SK-N-SH (cell line): ENCODE results near the gene DCXR. TPM values are rescaled to one million over a fixed set of nuclear protein-coding genes. Genes with fewer than 3 reads are reported as not detected.

Experiments
- polyA plus RNA-seq, 3 experiments: library from polyadenylated mRNA; depleted of rRNA; stranded (reverse); fragments of >200 nt; gene quantifications; 2 replicates each; pipeline ENCODE4 v1.2.3, GENCODE V29; 2012

The DCXR gene
- polyA plus RNA-seq, 1 of the 3 experiments (the other 2 are of a cell fraction): 190 TPM

Other genes with a start within 250 kb of the DCXR start
- gene GCGR, start 233.5 kb downstream of the DCXR start, polyA plus RNA-seq (2012; rRNA removed): not detected in 2 replicates
- 120 and 156 TPM in 2 replicates for gene MCRIP1, start 204.4 kb downstream of the DCXR start, polyA plus RNA-seq (2012; rRNA removed)
- 0.07 and 0.16 TPM in 2 replicates for gene PPP1R27, start 202.6 kb downstream of the DCXR start, polyA plus RNA-seq (2012; rRNA removed)
- 112 and 165 TPM in 2 replicates for gene P4HB, start 177.2 kb downstream of the DCXR start, polyA plus RNA-seq (2012; rRNA removed)
- 184 and 385 TPM in 2 replicates for gene ARHGDIA, start 166.4 kb downstream of the DCXR start, polyA plus RNA-seq (2012; rRNA removed)
- 176 and 269 TPM in 2 replicates for gene ALYREF, start 146.1 kb downstream of the DCXR start, polyA plus RNA-seq (2012; rRNA removed)
- gene ANAPC11, start 146.0 kb downstream of the DCXR start, polyA plus RNA-seq (2012; rRNA removed): 1,022 and 1,275 TPM in 2 replicates
- 0.91 and 2.4 TPM in 2 replicates for gene NPB, start 135.5 kb downstream of the DCXR start, polyA plus RNA-seq (2012; rRNA removed)
- gene PCYT2, start 126.3 kb downstream of the DCXR start, polyA plus RNA-seq (2012; rRNA removed): 46.2 and 54.1 TPM in 2 replicates
- gene SIRT7, start 119.5 kb downstream of the DCXR start, polyA plus RNA-seq (2012; rRNA removed): 32.6 and 34.1 TPM in 2 replicates
- 30.3 and 38.7 TPM in 2 replicates for gene MAFG, start 110.0 kb downstream of the DCXR start, polyA plus RNA-seq (2012; rRNA removed)
- 121 and 165 TPM in 2 replicates for gene PYCR1, start 100.4 kb downstream of the DCXR start, polyA plus RNA-seq (2012; rRNA removed)
- gene MYADML2, start 90.5 kb downstream of the DCXR start, polyA plus RNA-seq (2012; rRNA removed): not detected in 2 replicates
- 0.33 and 0.36 TPM in 2 replicates for gene NOTUM, start 76.5 kb downstream of the DCXR start, polyA plus RNA-seq (2012; rRNA removed)
- gene ASPSCR1, start 60.1 kb downstream of the DCXR start, polyA plus RNA-seq (2012; rRNA removed): 27.5 and 36.2 TPM in 2 replicates
- gene CENPX, start 14.8 kb downstream of the DCXR start, polyA plus RNA-seq (2012; rRNA removed): 247 and 255 TPM in 2 replicates
- 30.3 and 31.5 TPM in 2 replicates for gene LRRC45, start 14.4 kb downstream of the DCXR start, polyA plus RNA-seq (2012; rRNA removed)
- gene RAC3, start 6.0 kb downstream of the DCXR start, polyA plus RNA-seq (2012; rRNA removed): 69.9 and 83.6 TPM in 2 replicates
- 54.4 and 68.6 TPM in 2 replicates for gene RFNG, start 14.1 kb upstream of the DCXR start, polyA plus RNA-seq (2012; rRNA removed)
- gene GPS1, start 14.2 kb upstream of the DCXR start, polyA plus RNA-seq (2012; rRNA removed): 264 and 272 TPM in 2 replicates
- 144 and 163 TPM in 2 replicates for gene DUS1L, start 28.1 kb upstream of the DCXR start, polyA plus RNA-seq (2012; rRNA removed)
- 28.1 and 55.1 TPM in 2 replicates for gene FASN, start 60.5 kb upstream of the DCXR start, polyA plus RNA-seq (2012; rRNA removed)
- 68.6 and 82.9 TPM in 2 replicates for gene CCDC57, start 175.1 kb upstream of the DCXR start, polyA plus RNA-seq (2012; rRNA removed)
- gene SLC16A3, start 191.3 kb upstream of the DCXR start, polyA plus RNA-seq (2012; rRNA removed): 68.8 and 70.7 TPM in 2 replicates
- gene CSNK1D, start 236.0 kb upstream of the DCXR start, polyA plus RNA-seq (2012; rRNA removed): 133 and 216 TPM in 2 replicates